SKM-1 treated with dmso at 0.1 percent for 144 hours (cell line): ENCODE measurements around the gene CDK6.

Source experiments
- DNase-seq: peaks from one replicate; lab custom pipeline; 2025; ENCODE audit not compliant: unreplicated experiment; lab: John Stamatoyannopoulos, UW

The CDK6 gene

GRCh38 chr7:92631067-92631849 lies 205.1 kb downstream of the CDK6 start:
- DNase-seq = no peak

- no peak for DNase-seq
Observed at GRCh38 chr7:92629779-92630178, 206.6 kb downstream of the CDK6 start.

GRCh38 chr7:92627956-92628355 lies 208.4 kb downstream of the CDK6 start:
- DNase-seq = no peak

GRCh38 chr7:92626281-92626809 lies 210.0 kb downstream of the CDK6 start:
- no peak for DNase-seq

- no peak for DNase-seq
Observed at GRCh38 chr7:92625617-92626016, 210.8 kb downstream of the CDK6 start.

GRCh38 chr7:92624298-92624996 lies 211.9 kb downstream of the CDK6 start:
- DNase-seq = no peak

GRCh38 chr7:92623544-92623943 lies 212.8 kb downstream of the CDK6 start:
- no peak for DNase-seq

- no peak for DNase-seq
Observed at GRCh38 chr7:92622685-92623084, 213.7 kb downstream of the CDK6 start.

GRCh38 chr7:92622030-92622429 lies 214.3 kb downstream of the CDK6 start:
- no peak for DNase-seq

GRCh38 chr7:92621561-92622023 lies 214.8 kb downstream of the CDK6 start:
- DNase-seq = no peak

- DNase-seq = peak; percentile 80
Observed at GRCh38 chr7:92621026-92621540, 215.3 kb downstream of the CDK6 start.

- DNase-seq = no peak
Observed at GRCh38 chr7:92615861-92616260, 220.5 kb downstream of the CDK6 start.

- DNase-seq = no peak
Observed at GRCh38 chr7:92614660-92615174, 221.7 kb downstream of the CDK6 start.

- DNase-seq = no peak
Observed at GRCh38 chr7:92613720-92614119, 222.7 kb downstream of the CDK6 start.

GRCh38 chr7:92613214-92613613 lies 223.2 kb downstream of the CDK6 start:
- no peak for DNase-seq

GRCh38 chr7:92612501-92612900 lies 223.9 kb downstream of the CDK6 start:
- no peak for DNase-seq

GRCh38 chr7:92611735-92612134 lies 224.6 kb downstream of the CDK6 start:
- DNase-seq = no peak

GRCh38 chr7:92609921-92610518 lies 226.4 kb downstream of the CDK6 start:
- DNase-seq = peak; percentile 33

GRCh38 chr7:92608380-92609322 lies 227.7 kb downstream of the CDK6 start:
- no peak for DNase-seq

GRCh38 chr7:92606985-92607384 lies 229.4 kb downstream of the CDK6 start:
- no peak for DNase-seq
